Measurements from ENCODE around the gene INPP5B.
"Not testable (repeated sequence)": the region's sequence is repeated elsewhere in the genome, so short reads cannot be mapped to it uniquely, and the experiment has no call there.

The INPP5B gene

DNA sequence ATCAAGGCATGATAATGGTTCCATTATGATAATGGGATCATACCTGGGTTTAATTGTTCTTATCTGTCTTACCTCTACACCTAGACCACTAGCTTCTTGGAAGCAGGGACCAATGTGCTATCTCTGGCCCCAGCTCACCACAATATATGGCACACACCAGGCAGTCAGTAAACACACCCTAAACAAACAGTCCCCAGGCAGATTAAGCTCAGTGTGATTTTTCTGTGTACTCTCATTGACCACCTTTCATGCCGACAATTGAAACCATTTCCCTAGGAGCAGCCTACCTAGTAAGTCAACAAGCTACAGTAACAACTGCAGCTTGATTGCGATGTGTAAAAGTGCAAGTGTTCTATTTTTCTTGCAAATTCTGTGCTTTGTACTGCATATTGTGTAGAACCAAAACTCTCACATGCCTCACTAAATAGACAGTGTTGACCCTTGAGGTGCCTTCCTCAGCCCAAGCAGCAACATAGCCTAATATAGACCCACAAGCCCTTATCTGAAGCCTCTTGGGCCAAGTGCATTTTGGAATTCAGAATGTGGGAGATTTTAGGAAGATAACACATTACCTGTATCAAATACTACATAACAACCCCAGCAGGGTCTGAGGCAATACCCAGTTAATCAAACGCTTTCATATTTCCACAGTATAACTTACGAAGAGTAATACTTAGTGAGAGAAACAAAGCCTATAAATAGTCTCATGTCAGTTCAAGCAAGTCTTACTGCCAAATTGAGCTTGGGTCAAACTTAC is 32.0 kb downstream of the INPP5B start:
- DNase-seq (ENCODE audit: low read depth in 1 of 2, low spot score in 1 of 2) = no peak

DNA sequence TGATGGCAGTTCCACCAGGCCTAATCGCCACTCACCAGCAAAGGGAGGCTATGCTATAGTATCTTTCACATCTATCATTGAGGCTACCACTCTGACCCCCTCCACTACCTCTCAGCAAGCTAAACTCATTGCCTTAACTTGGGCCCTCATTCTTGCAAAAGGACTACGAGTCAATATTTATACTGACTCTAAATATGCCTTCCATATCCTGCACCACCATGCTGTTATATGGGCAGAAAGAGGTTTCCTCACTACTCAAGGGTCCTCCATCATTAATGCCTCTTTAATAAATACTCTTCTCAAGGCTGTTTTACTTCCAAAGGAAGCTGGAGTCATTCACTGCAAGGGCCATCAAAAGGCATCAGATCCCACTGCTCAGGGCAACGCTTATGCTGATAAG is 35.4 kb downstream of the INPP5B start:
- not testable (repeated sequence) for DNase-seq (ENCODE audit: low read depth in 1 of 2, low spot score in 1 of 2)

GRCh38 chr1:37910886-37911285 is 36.0 kb downstream of the INPP5B start:
- DNase-seq (ENCODE audit: low read depth in 1 of 2, low spot score in 1 of 2) = not testable (repeated sequence)

DNA sequence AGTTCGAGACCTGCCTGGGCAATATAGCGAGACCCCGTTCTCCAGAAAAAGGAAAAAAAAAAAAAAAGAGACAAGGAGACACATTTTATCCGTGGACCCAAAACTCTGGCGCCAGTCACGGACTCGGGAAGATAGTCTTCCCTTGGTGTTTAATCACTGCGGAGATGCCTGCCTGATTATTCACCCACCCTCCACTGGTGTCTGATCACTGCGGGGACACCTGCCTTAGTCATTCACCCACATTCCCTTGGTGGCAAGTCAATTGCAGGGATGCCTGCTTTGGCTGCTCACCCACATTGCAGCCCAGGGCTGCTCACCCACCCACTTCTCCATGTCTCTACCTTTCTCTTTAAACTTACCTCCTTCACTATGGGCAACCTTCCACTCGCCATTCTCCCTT is 38.3 kb downstream of the INPP5B start:
- not testable (repeated sequence) for DNase-seq (ENCODE audit: low read depth in 1 of 2, low spot score in 1 of 2)

GRCh38 chr1:37907416-37908125 is 39.3 kb downstream of the INPP5B start:
- not testable (repeated sequence) for DNase-seq (ENCODE audit: low read depth in 1 of 2, low spot score in 1 of 2)

DNA sequence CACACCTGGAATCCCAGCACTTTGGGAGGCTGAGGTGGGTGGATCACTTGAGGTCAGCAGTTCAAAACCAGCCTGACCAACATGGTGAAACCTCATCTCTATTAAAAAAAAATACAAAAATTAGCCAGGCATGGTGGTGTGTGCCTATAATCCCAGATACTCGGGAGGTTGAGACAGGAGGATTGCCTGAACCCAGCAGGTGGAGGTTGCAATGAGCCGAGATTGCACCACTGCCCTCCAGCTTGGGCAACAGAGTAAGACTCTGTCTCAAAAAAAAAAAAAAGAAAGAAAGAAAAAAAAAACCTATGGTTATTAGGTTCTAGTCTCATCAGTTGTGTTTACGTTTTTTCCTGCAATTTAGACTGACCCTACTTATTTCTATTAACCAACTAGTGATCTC is 40.3 kb downstream of the INPP5B start:
- not testable (repeated sequence) for DNase-seq (ENCODE audit: low read depth in 1 of 2, low spot score in 1 of 2)

- no peak for DNase-seq (ENCODE audit: low read depth in 1 of 2, low spot score in 1 of 2)
These were observed 41.1 kb downstream of the INPP5B start for GRCh38 chr1:37905727-37906126.

GRCh38 chr1:37903921-37904320 is 42.9 kb downstream of the INPP5B start:
- not testable (repeated sequence) for DNase-seq (ENCODE audit: low read depth in 1 of 2, low spot score in 1 of 2)

GRCh38 chr1:37902983-37903382 is 43.9 kb downstream of the INPP5B start:
- DNase-seq (ENCODE audit: low read depth in 1 of 2, low spot score in 1 of 2) = no peak

GRCh38 chr1:37901893-37902225 is 45.0 kb downstream of the INPP5B start:
- no peak for DNase-seq (ENCODE audit: low read depth in 1 of 2, low spot score in 1 of 2)

GRCh38 chr1:37901191-37901892 is 45.5 kb downstream of the INPP5B start:
- no peak for DNase-seq (ENCODE audit: low read depth in 1 of 2, low spot score in 1 of 2)

DNA sequence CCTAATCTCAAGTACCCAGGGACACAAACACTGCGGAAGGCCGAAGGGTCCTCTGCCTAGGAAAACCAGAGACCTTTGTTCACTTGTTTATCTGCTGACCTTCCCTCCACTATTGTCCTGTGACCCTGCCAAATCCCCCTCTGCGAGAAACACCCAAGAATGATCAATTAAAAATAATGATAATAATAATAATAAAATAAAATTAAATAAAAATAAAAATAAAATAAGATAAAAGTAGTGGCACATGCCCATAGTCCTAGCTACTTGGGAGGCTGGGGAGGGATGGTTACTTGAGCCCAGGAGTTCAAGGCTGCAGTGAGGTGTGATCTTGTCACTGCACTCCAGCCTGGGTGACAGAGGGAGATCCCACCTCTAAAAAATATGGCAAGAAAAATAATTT is 49.3 kb downstream of the INPP5B start:
- not testable (repeated sequence) for DNase-seq (ENCODE audit: low read depth in 1 of 2, low spot score in 1 of 2)

DNA sequence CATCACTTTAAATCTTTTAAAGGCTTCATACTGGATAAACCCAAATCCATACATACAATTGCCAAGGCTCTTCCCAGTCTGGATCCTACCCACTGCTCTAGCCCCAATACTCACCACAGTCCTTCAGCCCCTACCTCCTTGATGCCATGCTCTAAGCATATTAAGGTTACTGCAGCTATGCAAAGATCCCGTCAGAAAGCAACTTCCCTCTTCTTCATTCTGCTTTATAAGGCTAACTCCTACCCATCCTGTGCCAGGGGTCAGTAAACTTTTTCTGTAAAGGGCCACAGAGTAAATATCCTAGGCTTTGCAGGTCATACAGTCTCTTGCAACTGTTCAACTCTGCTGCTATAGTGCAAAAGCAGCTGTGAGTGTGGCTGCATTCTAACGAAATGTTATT is 53.2 kb downstream of the INPP5B start:
- no peak for DNase-seq (ENCODE audit: low read depth in 1 of 2, low spot score in 1 of 2)

- no peak for DNase-seq (ENCODE audit: low read depth in 1 of 2, low spot score in 1 of 2)
These were observed 54.5 kb downstream of the INPP5B start for GRCh38 chr1:37892151-37893047.

DNA sequence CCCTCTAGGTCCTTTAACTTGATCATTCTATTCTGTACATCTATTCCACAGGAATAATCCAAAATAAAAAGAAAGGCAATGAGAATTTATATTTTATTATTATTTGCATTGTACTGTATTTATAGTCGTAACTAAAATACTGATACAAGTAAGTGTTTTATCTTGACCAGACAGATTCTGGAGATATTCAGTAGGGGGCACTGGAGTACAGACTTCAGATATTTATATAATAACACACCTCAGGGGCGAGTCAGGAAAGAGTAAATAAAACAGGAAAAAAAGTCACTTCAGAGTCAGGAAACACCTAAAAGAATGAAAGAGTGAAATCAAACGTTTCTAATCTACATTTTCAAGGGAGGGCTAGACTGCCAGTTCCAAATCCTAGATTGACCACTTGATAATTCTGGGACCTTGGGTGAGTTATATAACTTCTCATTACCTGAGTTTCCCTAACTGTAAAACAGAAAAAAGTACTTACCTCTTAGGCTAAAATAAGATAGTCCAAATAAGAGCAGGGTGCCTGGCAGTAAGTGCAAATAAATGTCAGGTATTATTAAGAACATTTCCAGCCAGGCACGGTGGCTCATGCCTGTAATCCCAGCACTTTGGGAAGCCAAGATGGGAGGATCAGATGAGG is 56.4 kb downstream of the INPP5B start:
- DNase-seq (ENCODE audit: low read depth in 1 of 2, low spot score in 1 of 2) = no peak

GRCh38 chr1:37888022-37888700 is 58.7 kb downstream of the INPP5B start:
- no peak for DNase-seq (ENCODE audit: low read depth in 1 of 2, low spot score in 1 of 2)

DNA sequence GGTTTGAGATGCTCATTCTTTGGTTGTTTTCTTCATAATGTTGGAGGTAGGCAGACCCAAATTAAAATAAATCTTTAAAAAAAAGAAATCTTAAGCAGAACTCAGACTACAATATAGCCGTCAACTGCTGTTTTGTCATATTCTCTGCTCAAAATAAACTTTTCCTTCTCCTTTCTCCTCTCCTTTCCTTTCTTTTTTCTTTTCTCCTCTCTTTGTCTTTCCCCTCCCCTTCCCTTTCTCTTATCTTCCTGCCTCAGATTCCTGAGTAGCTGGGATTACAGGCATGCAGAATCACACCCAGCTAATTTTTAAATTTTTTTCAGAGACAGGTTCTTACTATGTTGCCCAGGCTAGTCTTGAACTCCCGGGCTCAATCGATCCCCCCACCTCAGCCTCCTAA is 62.7 kb downstream of the INPP5B start:
- no peak for DNase-seq (ENCODE audit: low read depth in 1 of 2, low spot score in 1 of 2)

GRCh38 chr1:37883671-37884070 is 63.2 kb downstream of the INPP5B start:
- DNase-seq (ENCODE audit: low read depth in 1 of 2, low spot score in 1 of 2) = no peak

- DNase-seq (ENCODE audit: low read depth in 1 of 2, low spot score in 1 of 2) = no peak
These were observed 67.0 kb downstream of the INPP5B start for GRCh38 chr1:37879865-37880264.

DNA sequence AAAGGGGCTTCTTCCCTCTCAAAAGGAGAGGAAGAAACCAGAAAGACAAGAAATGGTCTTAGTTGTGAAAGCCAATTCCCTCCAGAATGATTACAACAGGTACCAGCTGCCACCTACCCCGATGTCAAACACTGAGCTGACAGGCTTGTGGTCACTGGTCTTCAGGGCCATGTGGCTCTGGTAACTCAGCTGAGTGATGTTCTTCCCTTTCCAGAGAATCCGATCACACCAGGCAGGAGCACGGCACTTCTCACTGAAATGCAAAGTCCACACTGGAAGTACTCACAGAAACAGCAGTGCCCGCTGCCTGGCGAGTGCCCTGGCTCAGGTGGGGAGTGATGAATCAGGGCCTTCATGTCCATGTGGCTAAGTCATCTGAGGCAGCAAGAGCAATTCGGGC is 68.8 kb downstream of the INPP5B start:
- no peak for DNase-seq (ENCODE audit: low read depth in 1 of 2, low spot score in 1 of 2)

All from stimulated activated CD4-positive, alpha-beta T cell treated with anti-CD3 and anti-CD28 coated beads, Interleukin-15, amount 100 ng/mL, for 1 hour (primary cell).